Ammon's horn (tissue), 1 donor: Measurements from ENCODE around the gene EIF1AX.
"Not testable (repeated sequence)": the region's sequence is repeated elsewhere in the genome, so short reads cannot be mapped to it uniquely, and the experiment has no call there.

Experiments
- DNase-seq: peaks from one replicate; pipeline ENCODE4 v3.0.0-alpha.2; 2016; ENCODE audit warnings: low spot score

Gene EIF1AX, protein sequence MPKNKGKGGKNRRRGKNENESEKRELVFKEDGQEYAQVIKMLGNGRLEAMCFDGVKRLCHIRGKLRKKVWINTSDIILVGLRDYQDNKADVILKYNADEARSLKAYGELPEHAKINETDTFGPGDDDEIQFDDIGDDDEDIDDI

GRCh38 chrX:20141281-20142220, at the start of gene EIF1AX:
Gene EIF1AX, minus strand, starts transcription at chrX:20141838. Its CDS starts 198 bp downstream, at chrX:20141640.
- DNase-seq = peak; percentile 99

DNA sequence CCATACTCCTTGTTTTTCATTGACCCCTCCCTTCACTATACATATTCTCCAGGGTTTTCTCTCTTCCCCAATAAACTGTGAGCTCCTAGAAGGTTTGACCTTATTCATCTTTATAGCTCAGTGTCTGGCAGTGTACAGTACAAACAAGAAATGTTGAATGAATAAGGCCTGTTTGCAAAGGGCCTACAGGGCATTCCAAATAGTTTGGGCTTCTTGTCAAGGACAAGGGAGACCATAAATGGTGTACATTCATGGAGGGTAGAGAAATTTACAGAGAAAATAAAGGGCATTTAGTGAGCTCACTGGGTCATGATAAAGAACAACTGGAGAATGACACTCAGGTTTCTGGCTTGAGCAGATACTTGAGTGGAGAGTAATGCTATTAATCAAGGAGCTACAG, 47.5 kb upstream of the EIF1AX start:
- DNase-seq = no peak

- DNase-seq = no peak
These were observed 40.1 kb upstream of the EIF1AX start for GRCh38 chrX:20181598-20182329.

- DNase-seq = no peak
These were observed 35.5 kb upstream of the EIF1AX start for GRCh38 chrX:20177093-20177492.

DNA sequence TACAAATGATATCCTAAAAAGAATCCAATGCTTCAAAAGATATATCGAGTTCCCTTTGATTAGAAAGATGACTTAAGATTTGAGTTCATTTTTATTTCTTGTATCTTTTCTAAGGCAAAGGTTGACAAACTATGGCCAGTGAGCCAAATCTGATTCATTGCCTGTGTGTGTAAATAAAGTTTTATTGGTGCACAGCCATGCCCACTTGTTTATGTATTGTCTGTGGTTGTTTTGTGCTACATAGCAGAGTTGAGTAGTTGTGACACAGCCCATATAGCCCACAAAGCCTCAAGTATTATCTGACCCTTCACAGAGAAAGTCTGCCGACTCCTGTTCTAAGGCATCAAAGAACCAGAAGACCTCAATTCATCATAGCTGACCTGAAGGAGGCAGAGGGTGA, 32.2 kb upstream of the EIF1AX start:
- no peak for DNase-seq

- DNase-seq = no peak
These were observed 31.7 kb upstream of the EIF1AX start for GRCh38 chrX:20173313-20173712.

DNA sequence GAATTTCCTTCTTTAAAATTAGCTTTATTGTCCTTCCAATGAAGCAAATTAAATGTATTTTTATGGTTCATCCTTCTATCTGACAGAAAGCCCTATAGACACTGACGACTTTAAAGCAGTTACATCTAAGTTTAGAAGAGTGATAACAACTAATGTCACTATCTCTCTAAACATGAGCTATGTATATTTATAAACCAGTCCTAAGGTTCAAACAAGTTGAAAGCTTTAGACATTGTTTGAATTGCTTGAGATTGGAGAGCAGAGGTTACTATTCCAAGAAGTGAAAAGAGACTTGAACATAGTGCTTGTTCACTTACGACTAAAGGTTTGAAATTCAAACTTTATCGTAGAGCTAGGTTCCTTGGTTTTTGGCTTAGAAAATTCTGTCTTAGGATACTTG, 30.2 kb upstream of the EIF1AX start:
- no peak for DNase-seq

DNA sequence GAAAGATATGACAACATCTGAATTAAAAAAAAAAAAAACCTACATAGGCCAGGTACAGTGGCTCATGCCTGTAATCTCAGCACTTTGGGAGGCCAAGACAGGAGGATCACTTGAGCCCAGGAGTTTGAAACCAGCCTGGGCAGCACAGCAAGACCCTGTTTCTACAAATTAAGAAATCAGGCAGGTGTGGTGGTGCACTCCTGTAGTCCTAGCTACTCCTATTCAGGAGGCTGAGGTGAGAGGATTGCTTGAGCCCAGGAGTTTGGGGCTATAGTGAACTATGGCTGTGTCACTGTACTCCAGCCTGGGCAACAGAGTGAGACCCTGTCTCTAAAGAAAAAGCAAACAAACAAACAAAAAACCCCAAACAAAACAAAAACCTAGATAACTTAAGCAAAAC, 20.9 kb upstream of the EIF1AX start:
- DNase-seq = not testable (repeated sequence)

DNA sequence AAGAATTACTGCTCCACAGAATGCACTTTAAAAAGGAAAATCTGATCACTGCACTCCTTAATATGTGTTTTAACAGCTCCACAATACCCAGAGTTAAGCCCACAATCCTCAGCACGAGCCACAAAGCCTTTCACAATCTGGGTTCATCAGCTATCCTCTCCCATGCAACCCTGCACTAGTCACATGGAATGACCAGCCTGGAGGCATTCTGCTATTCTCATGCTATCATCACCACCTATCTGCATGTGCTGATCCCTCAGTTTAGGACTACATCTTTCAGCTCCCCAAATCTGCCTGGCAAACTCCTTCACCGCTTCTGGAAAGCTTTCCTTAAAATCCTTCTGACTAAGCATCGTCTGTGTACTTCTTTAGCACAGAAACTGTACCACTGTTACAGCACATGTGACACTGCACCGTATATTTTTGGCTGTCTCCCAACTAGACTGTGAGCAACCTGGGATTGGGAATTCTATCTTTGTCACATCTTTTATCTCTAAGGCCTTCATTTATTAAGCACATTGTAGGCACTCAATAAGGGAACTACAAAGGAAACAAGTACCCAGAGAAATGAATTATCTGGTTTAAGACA, 18.3 kb upstream of the EIF1AX start:
- no peak for DNase-seq

- DNase-seq = no peak
These were observed 10.1 kb upstream of the EIF1AX start for GRCh38 chrX:20151689-20152088.

DNA sequence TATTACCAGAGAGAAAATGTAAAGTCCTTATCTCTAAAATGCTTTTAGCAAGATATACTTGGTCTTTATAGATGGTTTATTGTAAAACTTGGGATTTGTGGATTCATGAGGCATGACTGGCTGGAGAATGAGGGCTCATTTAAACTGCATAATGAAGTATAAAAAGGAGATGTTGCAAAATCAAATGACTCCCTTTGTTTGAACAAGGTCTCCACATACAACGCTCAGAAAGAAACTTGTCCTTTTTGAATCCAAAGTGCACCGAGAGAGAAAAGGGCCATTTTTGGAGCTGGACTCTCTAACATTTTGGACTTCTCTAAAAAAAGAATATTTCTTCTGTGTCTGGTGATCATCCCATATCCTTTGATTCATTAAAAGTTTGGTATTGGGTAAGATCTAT, 7.7 kb upstream of the EIF1AX start:
- DNase-seq = no peak

DNA sequence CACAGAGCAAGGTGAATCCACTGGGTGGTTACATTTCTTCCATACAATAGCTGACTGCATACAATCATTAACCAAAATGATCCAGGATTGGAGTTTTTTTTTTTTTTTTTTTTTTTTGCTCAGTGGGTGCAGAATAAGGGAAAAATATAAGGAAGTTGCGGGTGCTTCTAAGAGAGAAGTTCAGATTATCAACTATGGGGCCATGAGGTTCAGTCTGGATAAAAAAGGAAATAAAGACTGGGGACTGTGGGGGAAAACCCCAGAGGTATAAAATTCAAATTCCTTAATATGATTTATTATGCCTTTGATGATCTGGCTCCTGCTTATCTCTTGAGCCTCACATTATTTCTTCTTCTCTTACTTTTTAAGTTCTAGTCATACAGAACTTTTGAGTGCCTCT, 5.9 kb upstream of the EIF1AX start:
- no peak for DNase-seq

GRCh38 chrX:20144491-20144890, 2.9 kb upstream of the EIF1AX start:
- no peak for DNase-seq

DNA sequence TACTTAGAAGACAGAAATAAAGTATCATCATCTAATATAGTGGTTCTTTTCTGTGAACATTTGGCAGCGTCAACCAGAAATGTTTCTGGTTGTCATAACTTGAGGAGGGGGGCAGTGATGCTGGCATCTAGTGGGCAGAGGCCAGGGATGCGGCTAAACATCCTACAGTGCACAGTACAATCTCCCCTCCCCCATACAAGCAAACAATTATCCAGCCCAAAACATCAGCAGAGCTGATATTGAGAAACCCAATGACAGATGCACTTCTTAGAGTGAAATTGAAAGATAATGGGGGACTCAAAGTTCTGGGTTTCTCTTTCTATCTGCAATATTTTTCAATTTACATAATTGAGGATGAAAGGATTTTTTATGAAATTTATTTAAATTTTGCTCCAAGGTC, 1.9 kb upstream of the EIF1AX start:
- DNase-seq = no peak

DNA sequence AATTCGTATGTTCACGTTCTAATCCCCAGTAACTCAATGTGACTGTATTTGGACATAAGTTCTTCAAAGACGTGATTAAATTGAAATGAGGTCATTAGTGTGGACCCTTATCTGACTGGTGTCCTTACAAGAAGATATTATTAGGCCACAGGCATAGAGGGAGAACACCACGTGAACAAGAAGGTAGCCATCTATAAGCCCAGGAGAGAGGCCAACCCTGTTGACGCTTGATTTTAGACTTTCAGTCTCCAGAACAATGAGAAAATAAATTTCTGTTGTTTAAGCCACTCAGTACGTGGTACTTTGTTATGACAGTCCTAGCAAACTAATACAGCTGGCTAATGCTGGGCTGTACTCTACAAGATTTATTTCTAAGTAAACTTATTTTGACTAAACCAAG, 1.5 kb upstream of the EIF1AX start:
- no peak for DNase-seq

GRCh38 chrX:20140420-20140819, 1.2 kb downstream of the EIF1AX start:
- DNase-seq = no peak

GRCh38 chrX:20139966-20140365, 1.7 kb downstream of the EIF1AX start:
- no peak for DNase-seq

- no peak for DNase-seq
These were observed 5.7 kb downstream of the EIF1AX start for GRCh38 chrX:20135944-20136343.

DNA sequence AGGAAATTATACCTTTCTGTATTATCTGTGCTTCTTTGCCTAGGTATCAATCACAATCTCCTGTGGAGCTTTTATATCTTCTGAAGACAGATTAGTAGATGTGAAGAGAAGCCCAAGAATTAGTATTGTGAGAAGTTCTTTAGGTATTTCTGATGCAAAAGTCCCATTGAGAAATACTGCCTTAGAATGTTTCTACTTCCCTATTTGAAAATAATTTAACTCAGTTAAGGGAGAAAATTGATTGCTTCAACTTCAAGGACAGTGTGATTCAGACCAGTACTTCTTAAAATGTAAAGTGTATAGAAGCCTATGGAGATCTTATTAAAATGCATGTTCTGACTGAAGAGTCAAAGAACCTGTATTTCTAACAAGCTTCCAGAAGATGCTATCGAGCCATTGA, 9.0 kb downstream of the EIF1AX start:
- DNase-seq = no peak

GRCh38 chrX:20130357-20130756, 11.3 kb downstream of the EIF1AX start:
- no peak for DNase-seq

DNA sequence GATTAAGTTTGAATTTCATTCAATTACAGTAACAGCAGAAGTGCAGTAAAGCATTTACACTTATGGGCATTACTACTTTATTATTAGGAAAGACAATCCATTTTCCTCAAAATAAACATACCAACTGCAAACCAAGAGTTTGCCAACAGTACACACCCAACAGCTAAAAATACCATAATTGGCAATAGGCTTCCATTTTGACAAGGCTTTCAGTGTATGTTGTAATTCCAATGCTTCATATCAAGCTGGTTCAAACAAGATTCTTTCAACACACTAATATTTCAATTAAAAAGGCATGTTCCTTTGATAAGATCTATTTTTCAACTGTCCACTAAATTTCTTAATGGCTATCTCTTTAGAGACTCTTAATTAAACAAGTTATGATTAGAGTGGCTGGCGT, 12.1 kb downstream of the EIF1AX start:
- no peak for DNase-seq

GRCh38 chrX:20128670-20129069, 13.0 kb downstream of the EIF1AX start:
- no peak for DNase-seq

GRCh38 chrX:20127440-20127839, 14.2 kb downstream of the EIF1AX start:
- not testable (repeated sequence) for DNase-seq
